Progenitor cell of endocrine pancreas (in vitro differentiated cells): ENCODE data around the gene METTL24. TPM values are rescaled to one million over a fixed set of nuclear protein-coding genes. Genes with fewer than 3 reads are reported as not detected.

ENCODE experiments used
- DNase-seq: peaks from one replicate; pipeline ENCODE4 v3.0.0; 2021; ENCODE audit warnings: low spot score; ENCODE audit not compliant: unreplicated experiment
- H3K27ac Mint-ChIP-seq: 2 replicates; pipeline ENCODE4 v1.8.0; 2021; ENCODE audit warnings: mild to moderate bottlenecking, moderate library complexity, mixed read lengths
- H3K27me3 Mint-ChIP-seq: 2 replicates; pipeline ENCODE4 v1.8.0; 2021; ENCODE audit warnings: mixed read lengths
- H3K36me3 Mint-ChIP-seq: 2 replicates; pipeline ENCODE4 v1.8.0; 2022; ENCODE audit warnings: mixed read lengths; ENCODE audit not compliant: insufficient read depth
- H3K4me1 Mint-ChIP-seq: 2 replicates; pipeline ENCODE4 v1.8.0; 2021; ENCODE audit warnings: low read depth, mixed read lengths
- H3K4me3 Mint-ChIP-seq: 2 replicates; pipeline ENCODE4 v1.8.0; 2021; ENCODE audit warnings: low read depth, mild to moderate bottlenecking, moderate library complexity, mixed read lengths
- H3K9me3 Mint-ChIP-seq: 2 replicates; pipeline ENCODE4 v1.8.0; 2021; ENCODE audit warnings: low read depth, mixed read lengths
- CTCF ChIP-seq: fragments of 200-600 bp; sonication (generic); IDR thresholded peaks from one replicate; pipeline ENCODE4 v1.5.0; 2021; ENCODE audit warnings: antibody characterized with exemption, mild to moderate bottlenecking; ENCODE audit not compliant: unreplicated experiment
- long read RNA-seq: library from polyadenylated mRNA; unstranded; transcript quantifications from one replicate; pipeline ENCODE4 v2.0.0, GENCODE V29; 2020
- total RNA-seq: library from RNA; stranded (reverse); gene quantifications from 2 replicates; pipeline ENCODE4 v1.2.1, GENCODE V29; 2021

Gene METTL24
- 10.0 and 14.8 TPM in 2 replicates for total RNA-seq
- long read RNA-seq, partial matches to known transcripts: 2 of 4 reads
- long read RNA-seq, other reads (novel, unspliced or antisense): 2 of 4 reads

GRCh38 chr6:110357664-110358552 lies at the start of gene METTL24:
Gene METTL24, minus strand, starts transcription at chr6:110358349. Its CDS starts 77 bp downstream, at chr6:110358272.
- Mint-ChIP-seq H3K27me3 (no peaks in the 10 kb centered on the region), H3K27ac (peak within 1 kb of the TSS; percentile 83), H3K4me3 (peak within 1 kb of the TSS; percentile 82), H3K36me3 (peaks cover 1% of the 10 kb centered on the region), H3K9me3 (peaks cover 14% of the 10 kb centered on the region), H3K4me1 (peaks cover 71% of the 10 kb centered on the region)
- DNase-seq: peak; percentile 64
- TF ChIP-seq CTCF: peak; percentile 41

GRCh38 chr6:110404607-110405006 lies 46.5 kb upstream of the METTL24 start:
- H3K27me3 Mint-ChIP-seq: no peaks in the 10 kb centered on the region
- no peak overlapping the region for H3K27ac Mint-ChIP-seq
- no peak for DNase-seq
- no peaks in the 10 kb centered on the region for H3K9me3 Mint-ChIP-seq
- TF ChIP-seq CTCF: no peak
- H3K4me1 Mint-ChIP-seq: peaks cover 4% of the 10 kb centered on the region
- H3K4me3 Mint-ChIP-seq: no peak overlapping the region
- H3K36me3 Mint-ChIP-seq: no peaks in the 10 kb centered on the region

GRCh38 chr6:110401585-110402176 lies 43.5 kb upstream of the METTL24 start:
- Mint-ChIP-seq H3K27me3 (no peaks in the 10 kb centered on the region), H3K4me3 (no peak overlapping the region), H3K36me3 (no peaks in the 10 kb centered on the region), H3K27ac (no peak overlapping the region), H3K9me3 (no peaks in the 10 kb centered on the region), H3K4me1 (peaks cover 4% of the 10 kb centered on the region)
- TF ChIP-seq CTCF: no peak
- no peak for DNase-seq

- no peaks in the 10 kb centered on the region for H3K9me3 Mint-ChIP-seq
- H3K4me3 Mint-ChIP-seq: no peak overlapping the region
- no peaks in the 10 kb centered on the region for H3K36me3 Mint-ChIP-seq
- H3K27ac Mint-ChIP-seq: no peak overlapping the region
- TF ChIP-seq CTCF: no peak
- no peak for DNase-seq
- H3K4me1 Mint-ChIP-seq: peaks cover 4% of the 10 kb centered on the region
- no peaks in the 10 kb centered on the region for H3K27me3 Mint-ChIP-seq
Measured at GRCh38 chr6:110400208-110400607, 42.1 kb upstream of the METTL24 start.

- Mint-ChIP-seq H3K27ac (no peak overlapping the region), H3K4me1 (peaks cover 2% of the 10 kb centered on the region), H3K36me3 (no peaks in the 10 kb centered on the region), H3K9me3 (no peaks in the 10 kb centered on the region), H3K27me3 (no peaks in the 10 kb centered on the region), H3K4me3 (no peak overlapping the region)
- TF ChIP-seq CTCF: no peak
- DNase-seq: no peak
Measured at GRCh38 chr6:110399219-110400071, 41.3 kb upstream of the METTL24 start.
